Liver (tissue), 9 donors: ENCODE results near the gene INPP4A. TPM values are rescaled to one million over a fixed set of nuclear protein-coding genes. Genes with fewer than 3 reads are reported as not detected.

ENCODE experiments used
- DNase-seq: peaks from one replicate; pipeline ENCODE4 v3.0.0-alpha.2; 2017; ENCODE audit warnings: low spot score
- H3K27ac ChIP-seq, 2 donors: one replicate each; pipeline ENCODE4 v1.7.0; 2013; ENCODE audit warnings: inconsistent platforms in 2 of 2, low read length in 2 of 2, control low read depth in 1 of 2, low read depth in 1 of 2, mild to moderate bottlenecking in 1 of 2
- H3K27me3 ChIP-seq, 4 donors: one replicate each; pipeline versions ENCODE4 v1.6.1 to v1.7.0; 2013; ENCODE audit warnings: low read length in 3 of 4, inconsistent platforms in 1 of 4, mild to moderate bottlenecking in 1 of 4, moderate library complexity in 1 of 4; ENCODE audit not compliant: control insufficient read depth in 4 of 4, insufficient read depth in 4 of 4
- H3K36me3 ChIP-seq, 4 donors: one replicate each; pipeline versions ENCODE4 v1.6.1 to v1.7.0; 2013; ENCODE audit warnings: low read length in 3 of 4, mild to moderate bottlenecking in 3 of 4, low read depth in 1 of 4, moderate library complexity in 1 of 4; ENCODE audit not compliant: control insufficient read depth in 4 of 4, insufficient read depth in 3 of 4
- H3K4me1 ChIP-seq, 4 donors: one replicate each; pipeline versions ENCODE4 v1.6.1 to v1.7.0; 2013; ENCODE audit warnings: low read length in 3 of 4, mild to moderate bottlenecking in 3 of 4, moderate library complexity in 1 of 4; ENCODE audit not compliant: control insufficient read depth in 4 of 4, insufficient read depth in 4 of 4
- H3K4me3 ChIP-seq, 3 donors: one replicate each; pipeline versions ENCODE4 v1.6.1 to v1.7.0; 2013; ENCODE audit warnings: low read length in 3 of 3, control low read depth in 1 of 3, low read depth in 1 of 3, mild to moderate bottlenecking in 1 of 3
- H3K9ac ChIP-seq, 2 donors: one replicate each; pipeline ENCODE4 v1.7.0; 2013; ENCODE audit warnings: low read length in 2 of 2, mild to moderate bottlenecking in 2 of 2, moderate library complexity in 2 of 2, control low read depth in 1 of 2, low read depth in 1 of 2
- H3K9me3 ChIP-seq, 4 donors: one replicate each; pipeline versions ENCODE4 v1.6.1 to v1.7.0; 2013; ENCODE audit warnings: low read length in 3 of 4; ENCODE audit not compliant: control insufficient read depth in 4 of 4
- EGR1 ChIP-seq, 2 donors: IDR thresholded peaks; 2 replicates each; pipeline ENCODE4 v1.6.1; 2016 to 2018; ENCODE audit warnings: antibody characterized with exemption in 2 of 2, low read depth in 2 of 2
- FOXA1 ChIP-seq: IDR thresholded peaks from 2 replicates; pipeline ENCODE4 v1.6.1; 2016; ENCODE audit warnings: antibody characterized with exemption
- FOXA2 ChIP-seq: IDR thresholded peaks from 2 replicates; pipeline ENCODE4 v1.6.1; 2016; ENCODE audit warnings: antibody characterized with exemption
- GABPA ChIP-seq, 2 donors: IDR thresholded peaks in 1 of 2; conservative IDR thresholded peaks in 1 of 2; 2 replicates each; pipeline ENCODE4 v1.6.1; 2016; ENCODE audit warnings: antibody characterized with exemption in 2 of 2, mild to moderate bottlenecking in 1 of 2, moderate library complexity in 1 of 2
- HNF4A ChIP-seq, 2 donors: conservative IDR thresholded peaks; 2 replicates each; pipeline ENCODE4 v1.6.1; 2016; ENCODE audit warnings: antibody characterized with exemption in 2 of 2, mild to moderate bottlenecking in 2 of 2
- JUND ChIP-seq, 2 donors: IDR thresholded peaks; 2 replicates each; pipeline ENCODE4 v1.6.1; 2016; ENCODE audit warnings: antibody characterized with exemption in 2 of 2
- NR2F2 ChIP-seq: IDR thresholded peaks from 2 replicates; pipeline ENCODE4 v1.6.1; 2016; ENCODE audit warnings: antibody characterized with exemption
- RAD21 ChIP-seq, 2 donors: IDR thresholded peaks; 2 replicates each; pipeline ENCODE4 v1.6.1; 2016; ENCODE audit warnings: antibody characterized with exemption in 2 of 2, mild to moderate bottlenecking in 2 of 2
- RXRA ChIP-seq, 2 donors: IDR thresholded peaks; 2 replicates each; pipeline ENCODE4 v1.6.1; 2017 to 2018; ENCODE audit warnings: antibody characterized with exemption in 2 of 2, mild to moderate bottlenecking in 1 of 2
- SP1 ChIP-seq: IDR thresholded peaks from 2 replicates; pipeline ENCODE4 v1.6.1; 2018; ENCODE audit warnings: antibody characterized with exemption, mild to moderate bottlenecking
- TAF1 ChIP-seq: conservative IDR thresholded peaks from 2 replicates; pipeline ENCODE4 v1.6.1; 2016; ENCODE audit warnings: antibody characterized with exemption, mild to moderate bottlenecking
- YY1 ChIP-seq: IDR thresholded peaks from 2 replicates; pipeline ENCODE4 v1.6.1; 2016; ENCODE audit warnings: antibody characterized with exemption, mild to moderate bottlenecking
- WGBS: extraction: QIAGEN DNeasy Blood & Tissue Kit; methylation state at CpG from one replicate; pipeline ENCODE4 v1.1.7; 2013; 5-methylcytosine and 5-hydroxymethylcytosine counted together
- polyA plus RNA-seq, 2 donors: library from polyadenylated mRNA; stranded (reverse) in 1 of 2; unstranded in 1 of 2; fragments of 200-250 nt in 1 of 2; fragments of >200 nt in 1 of 2; fragmentation: Nextera tagmentation in 1 of 2; extraction: Ambion mirVana in 1 of 2; gene quantifications; one replicate each; pipeline versions ENCODE4 v1.2.1 to v1.2.3, GENCODE V29; 2013 to 2015
- total RNA-seq, 2 donors: library from RNA; depleted of rRNA; stranded (reverse); fragments of >200 nt; gene quantifications; one replicate each; pipeline ENCODE4 v1.2.3, GENCODE V29; 2014
- TF ChIP-seq, protein P1 (sequence below): IDR thresholded peaks from 2 replicates; pipeline ENCODE4 v1.6.1; 2016; ENCODE audit warnings: antibody characterized with exemption, mild to moderate bottlenecking
- TF ChIP-seq, protein P2 (sequence below): IDR thresholded peaks from 2 replicates; pipeline ENCODE4 v1.6.1; 2016; ENCODE audit warnings: antibody characterized with exemption
- TF ChIP-seq, protein P3 (sequence below): IDR thresholded peaks from 2 replicates; pipeline ENCODE4 v1.6.1; 2016; ENCODE audit warnings: antibody characterized with exemption
- TF ChIP-seq, protein P4 (sequence below): IDR thresholded peaks from 2 replicates; pipeline ENCODE4 v1.6.1; 2016; ENCODE audit warnings: antibody characterized with exemption
- TF ChIP-seq, protein P5 (sequence below): fragments of 150-350 bp; IDR thresholded peaks from 2 replicates; pipeline ENCODE4 v1.5.1; 2017; ENCODE audit warnings: improper control_type of control experiment, low read depth, low read length; ENCODE audit not compliant: missing input control
- donor health status: healthy.
- donor health status: healthy.
- donor health status: healthy.
- donor health status: healthy.
- donor health status: healthy.

Gene INPP4A
- total and polyA plus RNA-seq, 4 donors, result 2.9 to 14.9 (median 7.2) TPM

DNA sequence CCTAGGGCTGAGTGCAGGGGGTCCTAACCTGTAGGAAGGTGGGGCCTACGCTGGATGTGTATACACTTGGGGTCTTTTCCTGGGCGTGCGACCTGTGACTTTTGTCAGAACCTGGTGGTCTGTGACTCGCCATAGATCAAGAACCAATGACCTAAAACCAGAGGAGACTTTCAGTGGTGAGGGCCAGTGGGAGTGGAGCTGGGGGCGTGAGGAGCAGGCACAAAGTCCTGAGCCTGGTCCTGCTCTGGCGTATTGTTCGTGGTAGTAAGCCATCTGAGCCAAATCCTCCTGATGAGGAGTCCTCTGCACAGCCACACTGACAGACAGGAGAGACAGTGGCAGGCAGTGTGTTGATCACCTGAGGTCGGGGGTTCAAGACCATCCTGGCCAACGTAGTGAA lies 8.9 kb downstream of the INPP4A start:
- TF ChIP-seq RAD21 (IDR thresholded peaks at IDR 0.05), result no peak
- TF ChIP-seq JUND (IDR thresholded peaks at IDR 0.05), result no peak
- no peak for TF ChIP-seq TAF1
- TF ChIP-seq, protein P1, sequence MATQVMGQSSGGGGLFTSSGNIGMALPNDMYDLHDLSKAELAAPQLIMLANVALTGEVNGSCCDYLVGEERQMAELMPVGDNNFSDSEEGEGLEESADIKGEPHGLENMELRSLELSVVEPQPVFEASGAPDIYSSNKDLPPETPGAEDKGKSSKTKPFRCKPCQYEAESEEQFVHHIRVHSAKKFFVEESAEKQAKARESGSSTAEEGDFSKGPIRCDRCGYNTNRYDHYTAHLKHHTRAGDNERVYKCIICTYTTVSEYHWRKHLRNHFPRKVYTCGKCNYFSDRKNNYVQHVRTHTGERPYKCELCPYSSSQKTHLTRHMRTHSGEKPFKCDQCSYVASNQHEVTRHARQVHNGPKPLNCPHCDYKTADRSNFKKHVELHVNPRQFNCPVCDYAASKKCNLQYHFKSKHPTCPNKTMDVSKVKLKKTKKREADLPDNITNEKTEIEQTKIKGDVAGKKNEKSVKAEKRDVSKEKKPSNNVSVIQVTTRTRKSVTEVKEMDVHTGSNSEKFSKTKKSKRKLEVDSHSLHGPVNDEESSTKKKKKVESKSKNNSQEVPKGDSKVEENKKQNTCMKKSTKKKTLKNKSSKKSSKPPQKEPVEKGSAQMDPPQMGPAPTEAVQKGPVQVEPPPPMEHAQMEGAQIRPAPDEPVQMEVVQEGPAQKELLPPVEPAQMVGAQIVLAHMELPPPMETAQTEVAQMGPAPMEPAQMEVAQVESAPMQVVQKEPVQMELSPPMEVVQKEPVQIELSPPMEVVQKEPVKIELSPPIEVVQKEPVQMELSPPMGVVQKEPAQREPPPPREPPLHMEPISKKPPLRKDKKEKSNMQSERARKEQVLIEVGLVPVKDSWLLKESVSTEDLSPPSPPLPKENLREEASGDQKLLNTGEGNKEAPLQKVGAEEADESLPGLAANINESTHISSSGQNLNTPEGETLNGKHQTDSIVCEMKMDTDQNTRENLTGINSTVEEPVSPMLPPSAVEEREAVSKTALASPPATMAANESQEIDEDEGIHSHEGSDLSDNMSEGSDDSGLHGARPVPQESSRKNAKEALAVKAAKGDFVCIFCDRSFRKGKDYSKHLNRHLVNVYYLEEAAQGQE, result no peak
- TF ChIP-seq, protein P2, sequence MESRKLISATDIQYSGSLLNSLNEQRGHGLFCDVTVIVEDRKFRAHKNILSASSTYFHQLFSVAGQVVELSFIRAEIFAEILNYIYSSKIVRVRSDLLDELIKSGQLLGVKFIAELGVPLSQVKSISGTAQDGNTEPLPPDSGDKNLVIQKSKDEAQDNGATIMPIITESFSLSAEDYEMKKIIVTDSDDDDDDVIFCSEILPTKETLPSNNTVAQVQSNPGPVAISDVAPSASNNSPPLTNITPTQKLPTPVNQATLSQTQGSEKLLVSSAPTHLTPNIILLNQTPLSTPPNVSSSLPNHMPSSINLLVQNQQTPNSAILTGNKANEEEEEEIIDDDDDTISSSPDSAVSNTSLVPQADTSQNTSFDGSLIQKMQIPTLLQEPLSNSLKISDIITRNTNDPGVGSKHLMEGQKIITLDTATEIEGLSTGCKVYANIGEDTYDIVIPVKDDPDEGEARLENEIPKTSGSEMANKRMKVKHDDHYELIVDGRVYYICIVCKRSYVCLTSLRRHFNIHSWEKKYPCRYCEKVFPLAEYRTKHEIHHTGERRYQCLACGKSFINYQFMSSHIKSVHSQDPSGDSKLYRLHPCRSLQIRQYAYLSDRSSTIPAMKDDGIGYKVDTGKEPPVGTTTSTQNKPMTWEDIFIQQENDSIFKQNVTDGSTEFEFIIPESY, result no peak
- no peak for TF ChIP-seq RXRA (IDR thresholded peaks at IDR 0.05)
- TF ChIP-seq FOXA1, result no peak
- TF ChIP-seq, protein P3, sequence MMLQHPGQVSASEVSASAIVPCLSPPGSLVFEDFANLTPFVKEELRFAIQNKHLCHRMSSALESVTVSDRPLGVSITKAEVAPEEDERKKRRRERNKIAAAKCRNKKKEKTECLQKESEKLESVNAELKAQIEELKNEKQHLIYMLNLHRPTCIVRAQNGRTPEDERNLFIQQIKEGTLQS, result no peak
- TF ChIP-seq HNF4A (conservative IDR thresholded peaks at IDR 0.05), result no peak
- TF ChIP-seq SP1, result no peak
- TF ChIP-seq, protein P4, sequence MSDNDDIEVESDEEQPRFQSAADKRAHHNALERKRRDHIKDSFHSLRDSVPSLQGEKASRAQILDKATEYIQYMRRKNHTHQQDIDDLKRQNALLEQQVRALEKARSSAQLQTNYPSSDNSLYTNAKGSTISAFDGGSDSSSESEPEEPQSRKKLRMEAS, result no peak
- TF ChIP-seq NR2F2, result no peak
- TF ChIP-seq GABPA (IDR thresholded peaks at IDR 0.05 in 1 of 2, conservative IDR thresholded peaks at IDR 0.05 in 1 of 2), result no peak
- no peak for TF ChIP-seq FOXA2
- TF ChIP-seq, protein P5, sequence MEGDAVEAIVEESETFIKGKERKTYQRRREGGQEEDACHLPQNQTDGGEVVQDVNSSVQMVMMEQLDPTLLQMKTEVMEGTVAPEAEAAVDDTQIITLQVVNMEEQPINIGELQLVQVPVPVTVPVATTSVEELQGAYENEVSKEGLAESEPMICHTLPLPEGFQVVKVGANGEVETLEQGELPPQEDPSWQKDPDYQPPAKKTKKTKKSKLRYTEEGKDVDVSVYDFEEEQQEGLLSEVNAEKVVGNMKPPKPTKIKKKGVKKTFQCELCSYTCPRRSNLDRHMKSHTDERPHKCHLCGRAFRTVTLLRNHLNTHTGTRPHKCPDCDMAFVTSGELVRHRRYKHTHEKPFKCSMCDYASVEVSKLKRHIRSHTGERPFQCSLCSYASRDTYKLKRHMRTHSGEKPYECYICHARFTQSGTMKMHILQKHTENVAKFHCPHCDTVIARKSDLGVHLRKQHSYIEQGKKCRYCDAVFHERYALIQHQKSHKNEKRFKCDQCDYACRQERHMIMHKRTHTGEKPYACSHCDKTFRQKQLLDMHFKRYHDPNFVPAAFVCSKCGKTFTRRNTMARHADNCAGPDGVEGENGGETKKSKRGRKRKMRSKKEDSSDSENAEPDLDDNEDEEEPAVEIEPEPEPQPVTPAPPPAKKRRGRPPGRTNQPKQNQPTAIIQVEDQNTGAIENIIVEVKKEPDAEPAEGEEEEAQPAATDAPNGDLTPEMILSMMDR, result no peak
- 95% methylated on average over 9 of the region's 9 CpGs for WGBS

DNA sequence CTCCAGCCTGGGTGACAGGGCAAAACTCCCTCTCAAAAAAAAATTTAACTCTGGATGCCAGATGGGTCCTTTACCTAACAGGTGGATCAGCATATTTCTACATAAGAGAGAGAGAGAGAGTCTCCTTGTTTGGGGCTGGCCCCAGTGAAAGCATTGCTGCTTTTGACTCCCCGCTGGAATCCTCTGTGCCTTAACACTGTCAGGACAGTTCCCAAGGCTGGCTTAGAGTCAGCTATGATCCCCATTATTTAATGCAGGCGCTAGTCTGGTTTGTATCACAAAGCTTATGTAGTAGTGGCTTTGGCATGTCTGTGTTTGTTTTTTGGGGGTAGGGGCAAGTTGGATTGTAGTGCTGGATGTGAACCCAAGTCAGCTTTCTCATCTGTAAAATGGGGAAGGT lies 9.4 kb downstream of the INPP4A start:
- DNase-seq, result no peak
- H3K4me3 ChIP-seq, result no peak overlapping the region
- no peak overlapping the region for H3K9ac ChIP-seq
- peaks cover 0 to 9% (median 6%) of the 10 kb centered on the region in 4 donors for H3K4me1 ChIP-seq
- no peaks in the 10 kb centered on the region for H3K9me3 ChIP-seq
- peak overlapping the region; percentile 1 to 60 for H3K27ac ChIP-seq
- no peaks in the 10 kb centered on the region for H3K36me3 ChIP-seq
- WGBS, result 93% methylated on average over 2 of the region's 2 CpGs
- no peaks in the 10 kb centered on the region for H3K27me3 ChIP-seq
- TF ChIP-seq, protein P5, result no peak
- TF ChIP-seq, protein P4, result no peak
- TF ChIP-seq, protein P2, result no peak
- TF ChIP-seq, protein P3, result no peak
- no peak for TF ChIP-seq RXRA (IDR thresholded peaks at IDR 0.05)
- TF ChIP-seq EGR1 (IDR thresholded peaks at IDR 0.05; ENCODE audit: low read depth in 2 of 2), result no peak
- TF ChIP-seq FOXA2, result no peak
- TF ChIP-seq TAF1, result no peak
- TF ChIP-seq YY1, result no peak

More for the DNA sequence above, 8.9 kb downstream of the INPP4A start:
- Histone ChIP-seq H3K4me3 (no peak overlapping the region), H3K27ac (peak overlapping the region in 1 of 2 donors; percentile 60), H3K36me3 (no peaks in the 10 kb centered on the region), H3K27me3 (no peaks in the 10 kb centered on the region), H3K9ac (no peak overlapping the region), H3K9me3 (no peaks in the 10 kb centered on the region), H3K4me1 (peaks cover 0 to 9% (median 6%) of the 10 kb centered on the region in 4 donors)
- no peak for DNase-seq
